ENCODE measurements around the gene PTPRN2. TPM values are rescaled to one million over a fixed set of nuclear protein-coding genes. Genes with fewer than 3 reads are reported as not detected.
"Not testable (repeated sequence)": the region's sequence is repeated elsewhere in the genome, so short reads cannot be mapped to it uniquely, and the experiment has no call there.

The PTPRN2 gene
- total RNA-seq, 2 experiments from 2014 or later, result 0.70 TPM; not detected in 1

DNA sequence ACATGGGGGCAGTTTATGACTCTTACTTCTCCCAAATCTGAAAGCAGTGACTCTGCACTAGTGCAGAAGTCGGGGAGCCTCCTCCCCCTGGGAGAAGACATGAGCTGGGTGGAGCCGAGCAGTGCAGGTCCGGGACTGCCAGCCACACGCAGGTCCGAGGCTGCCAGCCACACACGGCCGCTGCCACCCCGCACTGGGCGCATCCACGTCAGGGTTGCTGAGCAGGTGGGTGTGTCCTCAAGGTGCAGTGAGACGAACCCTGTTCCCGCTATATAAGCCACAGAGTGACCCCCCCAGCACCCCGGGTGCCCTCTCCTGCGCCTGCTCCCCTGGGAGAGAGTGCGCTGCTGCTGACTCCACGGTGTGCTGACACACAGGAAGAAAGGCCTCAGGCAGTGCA, 430.2 kb downstream of the PTPRN2 start:
- H4K20me1 ChIP-seq (ENCODE audit: insufficient read depth, low read length), result no peaks in the 10 kb centered on the region
- no peak overlapping the region for H3K27ac ChIP-seq (ENCODE audit: low read depth, low read length, poor library complexity, severe bottlenecking)
- no TSS peak for BruUV-seq (replicated peaks)
- no peak overlapping the region for H3K4me2 ChIP-seq (ENCODE audit: low read length)
- H2AFZ ChIP-seq (ENCODE audit: low read length), result no peak overlapping the region
- TF ChIP-seq, protein P1, sequence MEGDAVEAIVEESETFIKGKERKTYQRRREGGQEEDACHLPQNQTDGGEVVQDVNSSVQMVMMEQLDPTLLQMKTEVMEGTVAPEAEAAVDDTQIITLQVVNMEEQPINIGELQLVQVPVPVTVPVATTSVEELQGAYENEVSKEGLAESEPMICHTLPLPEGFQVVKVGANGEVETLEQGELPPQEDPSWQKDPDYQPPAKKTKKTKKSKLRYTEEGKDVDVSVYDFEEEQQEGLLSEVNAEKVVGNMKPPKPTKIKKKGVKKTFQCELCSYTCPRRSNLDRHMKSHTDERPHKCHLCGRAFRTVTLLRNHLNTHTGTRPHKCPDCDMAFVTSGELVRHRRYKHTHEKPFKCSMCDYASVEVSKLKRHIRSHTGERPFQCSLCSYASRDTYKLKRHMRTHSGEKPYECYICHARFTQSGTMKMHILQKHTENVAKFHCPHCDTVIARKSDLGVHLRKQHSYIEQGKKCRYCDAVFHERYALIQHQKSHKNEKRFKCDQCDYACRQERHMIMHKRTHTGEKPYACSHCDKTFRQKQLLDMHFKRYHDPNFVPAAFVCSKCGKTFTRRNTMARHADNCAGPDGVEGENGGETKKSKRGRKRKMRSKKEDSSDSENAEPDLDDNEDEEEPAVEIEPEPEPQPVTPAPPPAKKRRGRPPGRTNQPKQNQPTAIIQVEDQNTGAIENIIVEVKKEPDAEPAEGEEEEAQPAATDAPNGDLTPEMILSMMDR (conservative IDR thresholded peaks at IDR 0.05; ENCODE audit: low read length), result no peak
- no peak for TF ChIP-seq EZH2phosphoT487 (IDR thresholded peaks at IDR 0.05; ENCODE audit: borderline replicate concordance, low read depth, low read length)
- POLR2A ChIA-PET, result no interaction called here
- no peaks in the 10 kb centered on the region for H3K9me2 ChIP-seq (ENCODE audit: insufficient read depth, low read length)
- intact Hi-C loops (cut with micrococcal nuclease; ENCODE audit: unreplicated experiment), result no loop called here
- CTCF ChIA-PET (ENCODE audit: unreplicated experiment), result no interaction called here
- H3K4me3 ChIP-seq (ENCODE audit: low read depth, low read length, poor library complexity, severe bottlenecking), result no peak overlapping the region
- H3K9me3 ChIP-seq (ENCODE audit: low read length), result no peaks in the 10 kb centered on the region
- H3K36me3 ChIP-seq (ENCODE audit: insufficient read depth, low read length), result no peaks in the 10 kb centered on the region
- no peaks in the 10 kb centered on the region for H3K4me1 ChIP-seq (ENCODE audit: insufficient read depth, low read length, poor library complexity, severe bottlenecking)
- no peaks in the 10 kb centered on the region for H3K79me2 ChIP-seq (ENCODE audit: insufficient read depth, low read depth, low read length)
- DNase-seq (ENCODE audit: low spot score), result no peak

DNA sequence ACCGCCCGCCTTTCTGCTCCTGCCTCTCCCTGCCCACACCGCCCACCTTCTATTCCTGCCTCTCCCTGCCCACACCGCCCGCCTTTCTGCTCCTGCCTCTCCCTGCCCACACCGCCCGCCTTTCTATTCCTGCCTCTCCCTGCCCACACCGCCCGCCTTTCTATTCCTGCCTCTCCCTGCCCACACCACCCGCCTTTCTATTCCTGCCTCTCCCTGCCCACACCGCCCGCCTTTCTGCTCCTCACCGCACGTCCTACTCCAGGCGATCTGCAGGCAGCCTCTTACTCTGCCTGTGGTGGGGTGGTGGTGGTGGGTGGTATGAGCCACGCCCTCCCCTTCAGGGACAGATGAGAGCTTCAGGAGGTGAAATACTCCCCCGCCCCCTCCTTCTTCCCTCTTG, 436.4 kb downstream of the PTPRN2 start:
- intact Hi-C loops (cut with micrococcal nuclease; ENCODE audit: unreplicated experiment); H3K79me2 ChIP-seq (ENCODE audit: insufficient read depth, low read depth, low read length); H3K9me2 ChIP-seq (ENCODE audit: insufficient read depth, low read length); H3K36me3 ChIP-seq (ENCODE audit: insufficient read depth, low read length); POLR2A ChIA-PET; H3K4me3 ChIP-seq (ENCODE audit: low read depth, low read length, poor library complexity, severe bottlenecking); BruUV-seq (replicated peaks); CTCF ChIA-PET (ENCODE audit: unreplicated experiment); H2AFZ ChIP-seq (ENCODE audit: low read length); DNase-seq (ENCODE audit: low spot score); H3K4me2 ChIP-seq (ENCODE audit: low read length); H3K4me1 ChIP-seq (ENCODE audit: insufficient read depth, low read length, poor library complexity, severe bottlenecking); H3K27ac ChIP-seq (ENCODE audit: low read depth, low read length, poor library complexity, severe bottlenecking); H4K20me1 ChIP-seq (ENCODE audit: insufficient read depth, low read length); H3K9me3 ChIP-seq (ENCODE audit: low read length): not testable (repeated sequence)

DNA sequence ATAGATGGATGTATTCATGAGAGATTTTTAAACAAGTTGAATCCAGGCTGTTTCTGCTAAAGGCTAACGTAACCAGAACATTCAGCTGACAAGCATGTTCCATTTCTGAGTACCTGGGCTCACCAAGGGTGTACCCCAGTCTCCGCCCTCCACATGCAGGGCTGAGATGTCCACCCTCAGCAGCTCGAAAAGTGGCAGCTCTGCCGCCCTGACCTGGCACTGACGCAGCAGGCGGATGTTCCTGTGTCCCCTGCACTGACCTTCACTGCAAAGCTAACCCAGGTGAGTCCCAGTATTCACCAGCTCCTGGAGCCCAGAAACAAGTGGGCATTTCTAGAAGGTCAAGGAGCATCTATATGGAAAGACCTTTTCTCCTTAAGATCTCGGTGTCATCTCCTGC, 437.4 kb downstream of the PTPRN2 start:
- intact Hi-C loops (cut with micrococcal nuclease; ENCODE audit: unreplicated experiment), result no loop called here

DNA sequence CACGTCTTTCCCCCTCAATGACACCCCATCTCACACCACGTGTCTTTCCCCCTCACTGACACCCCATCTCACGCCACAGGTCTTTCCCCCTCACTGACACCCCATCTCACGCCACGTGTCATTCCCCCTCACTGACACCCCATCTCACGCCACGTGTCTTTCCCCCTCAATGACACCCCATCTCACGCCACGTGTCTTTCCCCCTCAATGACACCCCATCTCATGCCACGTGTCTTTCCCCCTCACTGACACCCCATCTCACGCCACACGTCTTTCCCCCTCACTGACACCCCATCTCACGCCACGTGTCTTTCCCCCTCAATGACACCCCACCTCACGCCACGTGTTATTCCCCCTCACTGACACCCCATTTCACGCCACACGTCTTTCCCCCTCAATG, 440.2 kb downstream of the PTPRN2 start:
- H3K4me2 ChIP-seq (ENCODE audit: low read length); H2AFZ ChIP-seq (ENCODE audit: low read length); H3K4me1 ChIP-seq (ENCODE audit: insufficient read depth, low read length, poor library complexity, severe bottlenecking); H3K4me3 ChIP-seq (ENCODE audit: low read depth, low read length, poor library complexity, severe bottlenecking); BruUV-seq (replicated peaks); POLR2A ChIA-PET; H3K27ac ChIP-seq (ENCODE audit: low read depth, low read length, poor library complexity, severe bottlenecking); CTCF ChIA-PET (ENCODE audit: unreplicated experiment); intact Hi-C loops (cut with micrococcal nuclease; ENCODE audit: unreplicated experiment); H3K79me2 ChIP-seq (ENCODE audit: insufficient read depth, low read depth, low read length); H3K9me2 ChIP-seq (ENCODE audit: insufficient read depth, low read length); H4K20me1 ChIP-seq (ENCODE audit: insufficient read depth, low read length); H3K36me3 ChIP-seq (ENCODE audit: insufficient read depth, low read length); DNase-seq (ENCODE audit: low spot score); H3K9me3 ChIP-seq (ENCODE audit: low read length): not testable (repeated sequence)

More for the DNA sequence above, 437.4 kb downstream of the PTPRN2 start:
- H3K4me3 ChIP-seq (ENCODE audit: low read depth, low read length, poor library complexity, severe bottlenecking), result no peak overlapping the region
- no peak overlapping the region for H3K27ac ChIP-seq (ENCODE audit: low read depth, low read length, poor library complexity, severe bottlenecking)
- POLR2A ChIA-PET, result no interaction called here
- H2AFZ ChIP-seq (ENCODE audit: low read length), result no peak overlapping the region
- no peak overlapping the region for H3K4me2 ChIP-seq (ENCODE audit: low read length)
- H3K36me3 ChIP-seq (ENCODE audit: insufficient read depth, low read length), result no peaks in the 10 kb centered on the region
- no peaks in the 10 kb centered on the region for H4K20me1 ChIP-seq (ENCODE audit: insufficient read depth, low read length)
- no peaks in the 10 kb centered on the region for H3K9me2 ChIP-seq (ENCODE audit: insufficient read depth, low read length)
- H3K79me2 ChIP-seq (ENCODE audit: insufficient read depth, low read depth, low read length), result no peaks in the 10 kb centered on the region
- TF ChIP-seq EZH2phosphoT487 (IDR thresholded peaks at IDR 0.05; ENCODE audit: borderline replicate concordance, low read depth, low read length), result no peak
- TF ChIP-seq, protein P1 (conservative IDR thresholded peaks at IDR 0.05; ENCODE audit: low read length), result no peak
- BruUV-seq (replicated peaks), result no TSS peak
- DNase-seq (ENCODE audit: low spot score), result no peak
- no peaks in the 10 kb centered on the region for H3K9me3 ChIP-seq (ENCODE audit: low read length)
- CTCF ChIA-PET (ENCODE audit: unreplicated experiment), result no interaction called here
- H3K4me1 ChIP-seq (ENCODE audit: insufficient read depth, low read length, poor library complexity, severe bottlenecking), result no peaks in the 10 kb centered on the region

All from OCI-LY7 (cell line).